OCI-LY1 (cell line): ENCODE measurements around the gene BLOC1S2.

Experiments
- H2AFZ ChIP-seq: fragments of 200-600 bp; sonication (generic), shearing (Covaris generic); 2 replicates; pipeline ENCODE4 v1.6.0; 2014; ENCODE audit warnings: antibody characterized with exemption, mild to moderate bottlenecking, low read length
- H3F3A ChIP-seq: fragments of 200-600 bp; sonication (generic), shearing (Covaris generic); 2 replicates; pipeline ENCODE4 v1.6.0; 2014; ENCODE audit warnings: mild to moderate bottlenecking, antibody characterized with exemption, low read length, moderate library complexity; ENCODE audit not compliant: insufficient read depth
- H3K27ac ChIP-seq: fragments of 200-600 bp; sonication (generic); 2 replicates; pipeline ENCODE4 v1.5.1; 2014; ENCODE audit warnings: low read length, mixed run types, mild to moderate bottlenecking, low read depth; ENCODE audit not compliant: poor library complexity, severe bottlenecking
- H3K27me3 ChIP-seq: fragments of 200-600 bp; sonication (generic); 2 replicates; pipeline ENCODE4 v1.6.0; 2014; ENCODE audit warnings: antibody characterized with exemption, mild to moderate bottlenecking, low read length, moderate library complexity; ENCODE audit not compliant: insufficient read depth
- H3K36me3 ChIP-seq: fragments of 200-600 bp; sonication (generic); 2 replicates; pipeline ENCODE4 v1.6.1; 2014; ENCODE audit warnings: mild to moderate bottlenecking, antibody characterized with exemption, low read length, moderate library complexity, mixed read lengths; ENCODE audit not compliant: insufficient read depth
- H3K4me1 ChIP-seq: fragments of 200-600 bp; sonication (generic); 2 replicates; pipeline ENCODE4 v1.5.1; 2014; ENCODE audit warnings: mild to moderate bottlenecking, low read length, moderate library complexity; ENCODE audit not compliant: insufficient read depth, severe bottlenecking
- H3K4me2 ChIP-seq: fragments of 200-600 bp; sonication (generic), shearing (Covaris generic); 2 replicates; pipeline ENCODE4 v1.6.1; 2014; ENCODE audit warnings: low read length
- H3K4me3 ChIP-seq: fragments of 200-600 bp; sonication (generic); 2 replicates; pipeline ENCODE4 v1.5.1; 2014; ENCODE audit warnings: low read length, low read depth, mild to moderate bottlenecking, mixed read lengths; ENCODE audit not compliant: poor library complexity, severe bottlenecking
- H3K79me2 ChIP-seq: fragments of 200-600 bp; shearing (Covaris generic); 2 replicates; pipeline ENCODE4 v1.6.1; 2016; ENCODE audit warnings: mixed run types, low read length, mixed read lengths; ENCODE audit not compliant: insufficient read depth
- H3K9ac ChIP-seq: fragments of 200-600 bp; sonication (generic), shearing (Covaris generic); 2 replicates; pipeline ENCODE4 v1.6.1; 2014; ENCODE audit warnings: mild to moderate bottlenecking, low read length, mixed read lengths
- H3K9me2 ChIP-seq: fragments of 200-600 bp; sonication (generic), shearing (Covaris generic); 2 replicates; pipeline ENCODE4 v1.6.1; 2014; ENCODE audit warnings: low read depth, mild to moderate bottlenecking, low read length, mixed read lengths
- H3K9me3 ChIP-seq: fragments of 200-600 bp; shearing (Covaris generic); 2 replicates; pipeline ENCODE4 v1.6.1; 2014; ENCODE audit warnings: low read length, mixed read lengths
- H4K20me1 ChIP-seq: fragments of 200-600 bp; sonication (generic), shearing (Covaris generic); 2 replicates; pipeline ENCODE4 v1.6.0; 2016; ENCODE audit warnings: mild to moderate bottlenecking, low read length; ENCODE audit not compliant: insufficient read depth
- CTCF ChIP-seq: fragments of 200-600 bp; sonication (generic), shearing (Covaris generic); IDR thresholded peaks from 2 replicates; pipeline ENCODE4 v1.5.1; 2017; ENCODE audit warnings: mild to moderate bottlenecking, antibody characterized with exemption, low read length, moderate library complexity, mixed read lengths
- EZH2 ChIP-seq: fragments of 200-600 bp; sonication (generic), shearing (Covaris generic); IDR thresholded peaks from 2 replicates; pipeline ENCODE4 v1.8.0; 2017; ENCODE audit warnings: borderline replicate concordance, mixed run types, mild to moderate bottlenecking, antibody characterized with exemption, low read length, moderate library complexity, mixed read lengths

Gene BLOC1S2

DNA sequence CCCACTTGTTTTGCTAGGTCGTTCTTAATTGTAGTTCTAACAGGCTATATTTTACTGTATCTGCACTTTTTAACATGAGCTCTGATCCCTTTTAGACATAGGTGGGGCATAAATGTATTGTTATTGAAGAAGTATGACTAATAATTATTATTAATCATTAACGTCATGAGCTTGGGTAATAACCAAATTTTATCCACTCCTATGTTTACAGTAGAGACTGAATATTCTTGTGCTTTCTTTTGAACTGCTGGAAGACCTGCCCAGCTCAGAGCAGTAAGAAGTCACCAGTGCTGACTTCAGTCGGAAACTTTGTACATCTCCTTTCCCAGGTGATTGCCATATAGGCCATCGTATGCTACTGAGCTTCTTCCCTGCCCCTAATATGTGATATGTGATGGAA is 24.8 kb upstream of the BLOC1S2 start:
- no peak for TF ChIP-seq CTCF
- TF ChIP-seq EZH2: no peak
- Histone ChIP-seq H3K4me2 (no peak overlapping the region), H3K4me1 (no peaks in the 10 kb centered on the region), H3K36me3 (no peaks in the 10 kb centered on the region), H3F3A (no peaks in the 10 kb centered on the region), H3K9me3 (no peaks in the 10 kb centered on the region), H3K27me3 (no peaks in the 10 kb centered on the region), H3K9me2 (no peaks in the 10 kb centered on the region), H3K27ac (no peak overlapping the region), H2AFZ (no peak overlapping the region), H3K9ac (no peak overlapping the region), H3K4me3 (no peak overlapping the region), H3K79me2 (no peaks in the 10 kb centered on the region), H4K20me1 (no peaks in the 10 kb centered on the region)

- no peak overlapping the region for H3K4me3 ChIP-seq
- H3K9me2 ChIP-seq: no peaks in the 10 kb centered on the region
- H3K9ac ChIP-seq: no peak overlapping the region
- H3K9me3 ChIP-seq: no peaks in the 10 kb centered on the region
- H3K27ac ChIP-seq: no peak overlapping the region
- no peak overlapping the region for H2AFZ ChIP-seq
- no peaks in the 10 kb centered on the region for H3K79me2 ChIP-seq
- H3K4me2 ChIP-seq: no peak overlapping the region
- H3K4me1 ChIP-seq: no peaks in the 10 kb centered on the region
- no peaks in the 10 kb centered on the region for H3K36me3 ChIP-seq
- H4K20me1 ChIP-seq: no peaks in the 10 kb centered on the region
- TF ChIP-seq CTCF (no peak), EZH2 (no peak)
- H3F3A ChIP-seq: no peaks in the 10 kb centered on the region
- no peaks in the 10 kb centered on the region for H3K27me3 ChIP-seq
These were observed 21.2 kb upstream of the BLOC1S2 start for GRCh38 chr10:100307684-100308083.

- Histone ChIP-seq H3K4me3 (no peak overlapping the region), H3K4me2 (no peak overlapping the region), H4K20me1 (no peaks in the 10 kb centered on the region), H3K36me3 (no peaks in the 10 kb centered on the region), H2AFZ (no peak overlapping the region), H3K9me3 (no peaks in the 10 kb centered on the region), H3K79me2 (no peaks in the 10 kb centered on the region), H3F3A (no peaks in the 10 kb centered on the region), H3K27ac (no peak overlapping the region), H3K9ac (no peak overlapping the region), H3K27me3 (no peaks in the 10 kb centered on the region), H3K4me1 (no peaks in the 10 kb centered on the region), H3K9me2 (no peaks in the 10 kb centered on the region)
- TF ChIP-seq EZH2 (no peak), CTCF (no peak)
These were observed 20.4 kb upstream of the BLOC1S2 start for GRCh38 chr10:100306861-100307260.
